NCI-H446 treated with DMSO at 0.1 percent for 48 hours (cell line): ENCODE data around the gene SYNPO.

ENCODE experiments used
- DNase-seq: peaks from one replicate; lab custom pipeline; 2025; lab: John Stamatoyannopoulos, UW

Gene SYNPO

DNA sequence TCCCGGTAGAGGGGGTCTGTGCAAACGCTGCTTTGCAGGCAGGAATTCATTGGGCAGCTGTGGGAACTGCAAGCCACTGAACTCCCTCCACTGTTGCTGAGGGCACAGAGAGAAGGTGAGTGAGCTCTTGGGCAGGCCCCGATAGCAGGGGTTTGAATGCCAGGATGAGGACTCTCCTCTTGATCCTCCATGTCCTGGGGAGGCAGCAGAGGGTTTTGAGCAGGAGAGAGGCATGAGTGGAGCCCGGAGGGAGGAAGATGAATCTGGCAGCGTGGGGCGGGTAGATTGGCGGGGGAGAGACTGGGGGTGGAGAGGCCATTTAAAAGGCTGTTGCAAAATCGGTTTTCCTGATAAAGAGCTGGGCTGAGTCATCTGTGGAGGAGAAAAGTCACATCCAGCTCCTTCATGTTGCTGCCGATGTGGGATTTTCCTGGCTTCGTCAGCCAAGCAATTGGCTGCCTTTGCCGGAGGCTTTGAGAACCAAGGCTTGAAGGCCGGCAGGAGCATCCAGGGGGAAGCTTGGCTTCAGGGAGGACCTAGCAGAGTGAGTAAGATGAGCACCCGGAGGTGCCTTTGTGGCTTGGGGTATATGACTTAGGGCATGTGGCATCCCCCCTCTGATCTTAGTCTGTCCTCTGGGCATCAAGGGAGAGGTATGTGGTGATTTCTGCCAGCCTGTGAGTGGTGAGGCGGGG is at the start of gene SYNPO:
Gene SYNPO, plus strand, starts transcription at position 350 of the 695 bp plus-strand sequence. CDS start 7,616 bp downstream, outside the sequence.
- DNase-seq, result no peak

- peak; percentile 38 for DNase-seq
Measured at GRCh38 chr5:150590979-150591695, 49.3 kb upstream of the SYNPO start.

- DNase-seq, result no peak
Measured at GRCh38 chr5:150593593-150593992, 46.9 kb upstream of the SYNPO start.

DNA sequence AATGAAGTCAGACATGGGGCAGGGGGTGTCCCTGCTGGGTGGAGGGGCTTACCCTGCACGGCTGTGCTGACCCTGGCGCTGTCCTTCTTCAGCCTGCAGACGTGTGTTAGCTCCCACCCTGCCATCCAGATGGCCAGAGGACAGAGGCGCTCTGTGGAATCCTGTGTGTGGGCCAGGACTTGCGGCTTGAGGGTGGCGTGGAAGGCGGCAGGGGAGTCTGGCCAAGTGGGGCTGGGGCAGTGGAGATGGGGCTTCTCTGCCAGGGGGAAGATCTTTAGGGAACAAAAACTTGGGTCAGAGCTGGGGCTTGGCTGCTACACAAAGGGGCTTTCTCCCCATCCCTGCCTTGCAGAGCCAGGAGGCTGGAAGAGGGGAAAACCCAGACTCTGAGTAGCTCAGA is 46.5 kb upstream of the SYNPO start:
- no peak for DNase-seq

DNA sequence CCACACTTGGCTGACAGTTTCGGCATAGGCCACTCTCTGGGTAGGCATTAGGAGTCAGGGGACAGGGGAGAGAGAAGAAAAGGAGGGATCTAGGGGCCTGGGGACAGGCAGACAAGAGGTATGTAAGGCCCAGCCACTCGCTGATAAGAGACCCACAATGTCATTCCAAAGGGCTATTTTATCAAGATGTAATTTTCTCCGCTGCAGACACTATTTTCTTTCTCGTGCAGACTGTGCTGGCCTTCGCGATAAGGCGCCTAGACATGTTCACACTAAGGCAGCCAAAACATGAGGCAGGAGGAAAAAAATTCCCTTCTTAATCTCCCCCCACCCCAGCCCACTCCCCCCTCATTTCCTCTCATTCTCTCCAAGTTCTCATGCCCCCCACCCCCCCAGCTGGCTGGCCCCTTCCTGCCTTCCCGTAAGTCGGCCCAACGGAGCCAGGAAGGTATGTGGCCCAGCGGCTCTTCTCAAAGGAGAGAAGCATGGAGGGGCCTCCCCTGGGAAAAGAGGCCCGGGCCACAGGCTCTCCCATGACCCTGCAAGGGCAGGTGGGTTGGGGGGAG is 44.9 kb upstream of the SYNPO start:
- DNase-seq, result no peak

DNA sequence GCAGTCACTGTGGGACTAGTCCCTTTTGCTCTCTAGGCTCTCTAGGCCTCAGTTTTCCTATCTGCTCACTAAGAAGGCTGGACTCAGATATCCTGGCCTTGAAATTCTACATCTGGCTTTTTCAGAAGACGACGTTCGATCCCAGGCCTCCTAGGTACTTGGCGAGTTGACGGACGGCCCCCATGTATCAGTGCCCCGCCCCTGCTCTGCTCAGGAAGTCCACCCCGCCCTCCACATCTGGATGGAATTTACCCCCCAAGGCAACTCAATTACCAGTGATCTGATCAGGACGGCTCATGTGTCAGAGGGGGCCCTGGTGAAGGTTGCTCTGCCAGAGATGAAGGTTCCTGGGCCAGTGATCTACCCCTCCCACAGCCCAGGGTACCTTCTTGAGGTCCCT is 44.1 kb upstream of the SYNPO start:
- no peak for DNase-seq

GRCh38 chr5:150596826-150597225 is 43.6 kb upstream of the SYNPO start:
- DNase-seq, result no peak

DNA sequence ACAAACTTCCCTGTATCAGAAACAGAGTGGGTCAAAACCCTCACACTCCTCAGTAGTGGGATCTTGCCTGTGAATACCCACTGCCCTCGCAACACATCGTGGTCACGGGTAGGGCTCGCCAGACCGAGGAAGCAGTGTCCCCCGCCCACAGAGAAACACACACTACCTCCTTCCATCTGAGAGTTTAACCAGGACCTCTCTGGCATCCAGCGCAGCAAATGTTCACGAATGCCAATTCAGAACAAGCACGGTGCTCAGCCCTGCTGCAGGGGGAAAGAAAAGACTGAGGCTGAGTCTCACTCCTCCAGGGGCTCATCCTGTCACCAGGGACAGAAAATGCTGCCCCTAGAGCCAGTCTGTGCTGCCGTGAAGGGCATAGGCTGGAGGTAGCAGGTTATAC is 42.5 kb upstream of the SYNPO start:
- no peak for DNase-seq

DNA sequence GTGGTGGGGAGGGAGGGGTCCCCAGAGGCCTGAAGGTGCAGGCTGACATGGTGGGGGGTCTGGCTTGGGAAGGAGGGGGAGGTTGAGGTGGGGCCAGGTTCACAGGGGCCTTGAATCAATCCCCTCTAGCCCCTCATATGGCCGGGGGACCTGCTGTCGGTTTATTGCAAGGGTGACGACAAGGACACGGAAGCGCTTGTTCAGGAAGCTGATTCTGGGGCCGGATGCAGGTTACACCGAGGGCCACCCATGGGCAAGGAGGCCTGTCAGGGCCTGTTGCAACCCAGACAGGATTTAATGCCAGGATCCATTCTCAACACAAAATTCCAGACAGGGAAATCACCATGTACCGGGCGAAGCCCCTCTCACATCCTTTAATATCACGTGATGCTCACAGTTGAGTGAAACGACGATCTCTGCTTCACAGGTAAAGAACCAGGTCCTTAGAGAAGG is 41.6 kb upstream of the SYNPO start:
- no peak for DNase-seq

GRCh38 chr5:150599281-150599680 is 41.2 kb upstream of the SYNPO start:
- no peak for DNase-seq

DNA sequence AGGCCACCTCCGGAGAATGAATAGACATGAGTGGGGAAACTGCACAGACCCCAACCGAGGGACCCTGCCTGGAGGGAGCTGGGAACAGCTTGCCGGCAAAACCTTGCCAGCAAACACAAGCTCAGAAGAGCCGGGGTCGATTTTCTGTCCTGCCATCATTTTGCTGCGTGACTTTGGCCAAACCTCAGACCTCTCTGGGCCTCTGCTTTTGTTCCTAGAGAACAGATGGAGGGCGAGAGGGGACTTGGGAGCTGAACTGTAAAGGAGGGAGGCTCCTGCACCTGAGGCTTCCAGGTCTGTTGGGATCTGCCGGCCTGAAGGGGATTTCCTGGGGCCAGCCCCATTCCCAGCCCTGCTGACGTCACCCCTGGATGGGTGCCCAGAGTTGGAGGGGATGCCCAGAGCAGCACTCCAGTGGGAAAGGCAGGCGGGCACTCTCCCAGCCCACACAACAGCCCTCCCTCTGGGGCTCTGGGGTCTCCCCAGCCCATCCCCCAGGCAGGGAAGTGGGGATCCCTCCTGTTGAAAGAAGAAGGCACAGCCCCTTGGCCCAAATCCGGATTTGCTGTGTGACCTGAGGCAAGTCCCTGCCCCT is 40.4 kb upstream of the SYNPO start:
- DNase-seq, result no peak

DNA sequence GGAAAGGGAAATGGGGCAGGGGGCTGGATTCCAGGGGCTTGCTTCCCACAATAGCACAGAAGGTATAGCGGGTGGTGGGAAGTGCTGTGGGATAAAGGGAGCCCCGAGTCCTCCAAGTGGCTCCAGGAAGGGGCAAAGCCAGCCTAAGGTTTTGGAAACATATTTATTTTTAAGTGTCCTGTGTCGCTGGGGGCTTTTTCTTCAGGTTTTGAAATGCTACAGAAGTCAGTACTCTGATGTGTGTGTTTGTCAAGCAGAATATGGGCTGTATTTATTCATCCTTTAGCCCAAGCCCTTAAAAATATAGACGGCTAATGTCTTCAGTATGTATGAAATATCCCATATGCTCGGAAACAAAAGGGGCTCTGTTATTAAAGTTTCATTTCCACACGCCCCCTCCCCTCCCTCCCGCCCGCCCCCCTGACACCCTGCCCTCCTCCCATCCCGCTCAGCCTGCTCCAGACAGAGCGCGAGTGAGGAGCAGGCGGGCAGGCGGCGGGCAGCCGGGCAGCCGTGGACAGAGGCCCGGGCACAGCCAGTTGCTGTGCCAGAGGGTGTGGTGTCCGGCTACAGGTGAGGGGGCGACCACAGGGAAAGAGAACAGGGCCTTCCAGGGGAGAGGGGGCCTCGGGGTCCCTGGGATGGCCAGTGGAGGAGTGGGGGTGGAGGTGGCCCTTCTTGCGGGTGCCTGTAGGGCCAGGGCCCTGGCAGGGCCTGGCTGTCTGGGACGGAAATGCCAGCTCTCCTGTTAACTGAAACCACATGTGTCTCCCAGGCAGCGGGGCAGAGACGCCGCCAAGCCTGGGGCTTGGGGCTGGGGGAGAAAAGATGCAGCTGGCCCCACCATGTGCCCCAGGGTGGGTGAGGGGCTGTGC is 39.6 kb upstream of the SYNPO start:
- DNase-seq, result no peak

GRCh38 chr5:150601491-150602345 is 38.7 kb upstream of the SYNPO start:
- no peak for DNase-seq

- DNase-seq, result no peak
Measured at GRCh38 chr5:150603052-150603451, 37.4 kb upstream of the SYNPO start.

GRCh38 chr5:150603491-150603890 is 37.0 kb upstream of the SYNPO start:
- DNase-seq, result no peak

- DNase-seq, result no peak
Measured at GRCh38 chr5:150604010-150604409, 36.5 kb upstream of the SYNPO start.

DNA sequence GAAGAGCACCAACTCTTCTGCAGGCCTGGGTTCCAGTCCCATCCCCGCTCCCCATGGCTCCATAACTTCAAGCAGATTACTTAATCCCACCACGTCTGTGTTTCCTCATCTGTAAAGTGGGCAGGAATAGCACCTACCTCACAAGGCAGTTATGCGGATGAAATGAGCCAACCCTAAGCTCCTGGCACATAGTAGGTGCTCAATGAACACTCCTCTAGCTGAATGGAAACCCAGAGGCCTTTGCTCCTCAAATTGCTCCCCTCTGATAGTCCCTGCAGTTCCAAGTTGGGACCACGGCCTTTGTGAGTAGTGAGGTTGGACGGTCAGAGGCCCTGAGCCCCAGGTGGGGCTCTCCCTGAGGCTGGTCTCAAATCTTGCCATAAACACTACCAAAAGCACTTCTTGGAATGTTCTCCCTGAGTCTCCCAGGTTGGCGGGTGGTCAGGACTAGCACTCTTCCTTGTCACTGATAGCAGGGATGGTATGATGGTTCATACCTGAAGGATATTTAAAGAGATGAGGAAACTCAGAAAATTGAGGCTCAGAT is 35.5 kb upstream of the SYNPO start:
- no peak for DNase-seq

DNA sequence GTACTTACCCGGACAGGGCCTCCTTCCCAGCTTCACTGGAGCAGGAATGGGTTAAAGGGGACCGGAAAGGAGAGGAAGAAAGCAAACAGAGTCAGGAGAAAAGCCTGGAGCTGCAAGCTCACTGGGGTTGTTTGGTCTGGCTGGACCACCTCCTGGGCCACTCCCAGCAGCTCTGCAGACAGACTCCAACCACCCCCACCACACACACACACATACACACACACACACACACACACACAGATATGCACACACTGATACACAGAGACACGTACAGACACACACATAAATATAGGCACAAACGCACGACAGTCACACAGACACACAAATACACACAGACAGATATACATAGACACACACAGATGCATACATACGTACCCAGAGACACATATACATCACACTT is 34.9 kb upstream of the SYNPO start:
- DNase-seq, result no peak

DNA sequence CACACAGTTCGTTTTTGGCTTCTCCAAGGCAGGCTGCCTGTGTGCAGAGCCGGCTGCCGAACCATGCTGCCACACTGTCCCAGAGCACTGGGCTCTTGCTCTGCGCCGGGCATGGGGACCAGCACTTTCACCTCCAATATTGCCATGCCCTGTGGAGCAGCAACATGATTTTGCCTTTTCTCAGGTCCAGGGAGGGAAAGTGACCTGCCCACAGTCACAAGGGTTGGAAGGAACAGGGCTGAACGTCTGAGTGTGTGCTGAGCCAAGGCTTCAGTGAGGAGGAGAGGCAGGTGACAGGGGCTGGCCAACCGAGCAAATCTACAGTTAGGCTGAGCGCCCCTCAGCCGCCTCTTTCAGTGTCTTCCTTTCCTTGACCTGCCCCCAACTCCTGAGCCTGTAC is 34.0 kb upstream of the SYNPO start:
- DNase-seq, result no peak

GRCh38 chr5:150607105-150607504 is 33.4 kb upstream of the SYNPO start:
- no peak for DNase-seq

- no peak for DNase-seq
Measured at GRCh38 chr5:150607991-150608390, 32.5 kb upstream of the SYNPO start.
